ENCODE measurements around the gene COL11A2. TPM values are rescaled to one million over a fixed set of nuclear protein-coding genes. Genes with fewer than 3 reads are reported as not detected.
A peak's percentile ranks its signal among the peaks of the same experiment; 100 is the strongest.

Gene COL11A2
- total and polyA plus RNA-seq, 2 of the 13 experiments (the other 11 are each of a cell fraction or from before 2014, with no cell fraction given) = 0.55 TPM

- TF ChIP-seq GLMP (CRISPR knock-in tag; IDR thresholded peaks at IDR 0.05; ENCODE audit: borderline replicate concordance) = no peak
- no peak for TF ChIP-seq ZNF30 (CRISPR knock-in tag; IDR thresholded peaks at IDR 0.05)
- TF ChIP-seq ZFP82 (CRISPR knock-in tag; IDR thresholded peaks at IDR 0.05; ENCODE audit: borderline replicate concordance) = peak; percentile 85; the same call in 1 of the 2 replicates
- peak; percentile 96 for TF ChIP-seq PATZ1 (CRISPR knock-in tag; IDR thresholded peaks at IDR 0.05)
- TF ChIP-seq ZNF326 (CRISPR knock-in tag; IDR thresholded peaks at IDR 0.05; ENCODE audit: borderline replicate concordance) = no peak
- peak; percentile 43; the same call in 1 of the 2 replicates for TF ChIP-seq CEBPG (CRISPR knock-in tag; IDR thresholded peaks at IDR 0.05)
- TF ChIP-seq NR2C2 (CRISPR knock-in tag; IDR thresholded peaks at IDR 0.05; ENCODE audit: borderline replicate concordance) = peak; percentile 91
- TF ChIP-seq, protein P1, sequence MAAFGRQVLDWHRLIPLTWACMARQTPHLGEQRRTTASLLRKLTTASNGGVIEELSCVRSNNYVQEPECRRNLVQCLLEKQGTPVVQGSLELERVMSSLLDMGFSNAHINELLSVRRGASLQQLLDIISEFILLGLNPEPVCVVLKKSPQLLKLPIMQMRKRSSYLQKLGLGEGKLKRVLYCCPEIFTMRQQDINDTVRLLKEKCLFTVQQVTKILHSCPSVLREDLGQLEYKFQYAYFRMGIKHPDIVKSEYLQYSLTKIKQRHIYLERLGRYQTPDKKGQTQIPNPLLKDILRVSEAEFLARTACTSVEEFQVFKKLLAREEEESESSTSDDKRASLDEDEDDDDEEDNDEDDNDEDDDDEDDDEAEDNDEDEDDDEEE (CRISPR knock-in tag; IDR thresholded peaks at IDR 0.05) = peak; percentile 97
- peak; percentile 91 for TF ChIP-seq KLF6 (CRISPR knock-in tag; IDR thresholded peaks at IDR 0.05)
- no peak for TF ChIP-seq ZEB1 (IDR thresholded peaks at IDR 0.05; ENCODE audit: insufficient replicate concordance, low read depth)
- TF ChIP-seq NFE2 (CRISPR knock-in tag; IDR thresholded peaks at IDR 0.05) = no peak; the same call in 1 of the 2 replicates
- peak; percentile 77 for TF ChIP-seq ATF1 (CRISPR knock-in tag; IDR thresholded peaks at IDR 0.05)
- TF ChIP-seq MATR3 (CRISPR knock-in tag; IDR thresholded peaks at IDR 0.05) = no peak
- TF ChIP-seq, protein P2, sequence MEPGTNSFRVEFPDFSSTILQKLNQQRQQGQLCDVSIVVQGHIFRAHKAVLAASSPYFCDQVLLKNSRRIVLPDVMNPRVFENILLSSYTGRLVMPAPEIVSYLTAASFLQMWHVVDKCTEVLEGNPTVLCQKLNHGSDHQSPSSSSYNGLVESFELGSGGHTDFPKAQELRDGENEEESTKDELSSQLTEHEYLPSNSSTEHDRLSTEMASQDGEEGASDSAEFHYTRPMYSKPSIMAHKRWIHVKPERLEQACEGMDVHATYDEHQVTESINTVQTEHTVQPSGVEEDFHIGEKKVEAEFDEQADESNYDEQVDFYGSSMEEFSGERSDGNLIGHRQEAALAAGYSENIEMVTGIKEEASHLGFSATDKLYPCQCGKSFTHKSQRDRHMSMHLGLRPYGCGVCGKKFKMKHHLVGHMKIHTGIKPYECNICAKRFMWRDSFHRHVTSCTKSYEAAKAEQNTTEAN (CRISPR knock-in tag; conservative IDR thresholded peaks at IDR 0.05) = peak; percentile 79; the same call in 1 of the 2 replicates
- peak; percentile 97 for TF ChIP-seq ZNF670 (CRISPR knock-in tag; IDR thresholded peaks at IDR 0.05; ENCODE audit: borderline replicate concordance)
- peak; percentile 41 for TF ChIP-seq ZBTB7B (CRISPR knock-in tag; IDR thresholded peaks at IDR 0.05)
- 0 out of 2 replicates have a peak, but pooled peaks have one; percentile 25 for TF ChIP-seq HHEX (CRISPR knock-in tag; IDR thresholded peaks at IDR 0.05)
- TF ChIP-seq NKX3-1 (CRISPR knock-in tag; IDR thresholded peaks at IDR 0.05) = peak; percentile 72
- peak; percentile 96 for TF ChIP-seq ZNF281 (CRISPR knock-in tag; IDR thresholded peaks at IDR 0.05; ENCODE audit: borderline replicate concordance)
- no peak for TF ChIP-seq ATF7 (IDR thresholded peaks at IDR 0.05)
- peak; percentile 67; the same call in 1 of the 2 replicates for TF ChIP-seq ATF7 (CRISPR knock-in tag; IDR thresholded peaks at IDR 0.05)
- TF ChIP-seq ZFP37 (CRISPR knock-in tag; IDR thresholded peaks at IDR 0.05; ENCODE audit: borderline replicate concordance) = no peak
Observed at GRCh38 chr6:33200219-33201146, 8.2 kb upstream of the COL11A2 start, which contains the start of the genes RXRB and SLC39A7 (continued).
